HG03342 (cell line): ENCODE data around the gene SYNDIG1L.
"Not testable (repeated sequence)": the region's sequence is repeated elsewhere in the genome, so short reads cannot be mapped to it uniquely, and the experiment has no call there.

ENCODE experiments used
- ATAC-seq: cut with Tn5 transposase; IDR thresholded peaks from one replicate; pipeline ENCODE4 v1.9.1; 2021; ENCODE audit warnings: mild to moderate bottlenecking, moderate library complexity; ENCODE audit not compliant: unreplicated experiment

SYNDIG1L gene

GRCh38 chr14:74426202-74426582 lies at the start of gene SYNDIG1L:
Gene SYNDIG1L, minus strand, starts transcription at chr14:74426210. Its CDS starts 16,466 bp downstream, at chr14:74409744.
- no peak for ATAC-seq

- ATAC-seq: no peak
Measured at GRCh38 chr14:74475678-74476077, 49.7 kb upstream of the SYNDIG1L start.

GRCh38 chr14:74474376-74474775 lies 48.4 kb upstream of the SYNDIG1L start:
- no peak for ATAC-seq

GRCh38 chr14:74472601-74473000 lies 46.6 kb upstream of the SYNDIG1L start:
- no peak for ATAC-seq

GRCh38 chr14:74469548-74470518 lies 43.8 kb upstream of the SYNDIG1L start:
- no peak for ATAC-seq

GRCh38 chr14:74468513-74468912 lies 42.5 kb upstream of the SYNDIG1L start:
- ATAC-seq: no peak

- ATAC-seq: no peak
Measured at GRCh38 chr14:74465335-74465734, 39.3 kb upstream of the SYNDIG1L start.

- ATAC-seq: no peak
Measured at GRCh38 chr14:74464785-74465184, 38.8 kb upstream of the SYNDIG1L start.

- ATAC-seq: no peak
Measured at GRCh38 chr14:74463697-74464096, 37.7 kb upstream of the SYNDIG1L start.

GRCh38 chr14:74462993-74463392 lies 37.0 kb upstream of the SYNDIG1L start:
- ATAC-seq: no peak

GRCh38 chr14:74459976-74460375 lies 34.0 kb upstream of the SYNDIG1L start:
- ATAC-seq: no peak

- no peak for ATAC-seq
Measured at GRCh38 chr14:74459289-74459946, 33.4 kb upstream of the SYNDIG1L start.

- ATAC-seq: no peak
Measured at GRCh38 chr14:74457565-74457895, 31.5 kb upstream of the SYNDIG1L start.

- no peak for ATAC-seq
Measured at GRCh38 chr14:74456684-74457564, 30.9 kb upstream of the SYNDIG1L start.

GRCh38 chr14:74454397-74454796 lies 28.4 kb upstream of the SYNDIG1L start:
- ATAC-seq: not testable (repeated sequence)

- ATAC-seq: no peak
Measured at GRCh38 chr14:74444866-74445265, 18.9 kb upstream of the SYNDIG1L start.

GRCh38 chr14:74442757-74443156 lies 16.7 kb upstream of the SYNDIG1L start:
- ATAC-seq: no peak

GRCh38 chr14:74441113-74441512 lies 15.1 kb upstream of the SYNDIG1L start:
- no peak for ATAC-seq

GRCh38 chr14:74438351-74438915 lies 12.4 kb upstream of the SYNDIG1L start:
- ATAC-seq: no peak

GRCh38 chr14:74437496-74438053 lies 11.6 kb upstream of the SYNDIG1L start:
- no peak for ATAC-seq
